Measurements from ENCODE around the gene PID1. TPM values are rescaled to one million over a fixed set of nuclear protein-coding genes. Genes with fewer than 3 reads are reported as not detected.

Gene PID1
- total RNA-seq, 1 donor from 2014 or later, result 0.34 TPM

GRCh38 chr2:229212241-229212640, 58.8 kb downstream of the PID1 start:
- no peak overlapping the region for H3K4me3 Mint-ChIP-seq (ENCODE audit: low read depth)
- DNase-seq (ENCODE audit: low spot score, unreplicated experiment), result no peak
- no peaks in the 10 kb centered on the region for H3K36me3 Mint-ChIP-seq (ENCODE audit: insufficient read depth)
- no peaks in the 10 kb centered on the region for H3K9me3 Mint-ChIP-seq (ENCODE audit: low read depth)
- no peaks in the 10 kb centered on the region for H3K4me1 Mint-ChIP-seq (ENCODE audit: low read depth)
- H3K27ac Mint-ChIP-seq, result no peak overlapping the region
- H3K27me3 Mint-ChIP-seq, result peaks cover 3% of the 10 kb centered on the region
- TF ChIP-seq, protein P1, sequence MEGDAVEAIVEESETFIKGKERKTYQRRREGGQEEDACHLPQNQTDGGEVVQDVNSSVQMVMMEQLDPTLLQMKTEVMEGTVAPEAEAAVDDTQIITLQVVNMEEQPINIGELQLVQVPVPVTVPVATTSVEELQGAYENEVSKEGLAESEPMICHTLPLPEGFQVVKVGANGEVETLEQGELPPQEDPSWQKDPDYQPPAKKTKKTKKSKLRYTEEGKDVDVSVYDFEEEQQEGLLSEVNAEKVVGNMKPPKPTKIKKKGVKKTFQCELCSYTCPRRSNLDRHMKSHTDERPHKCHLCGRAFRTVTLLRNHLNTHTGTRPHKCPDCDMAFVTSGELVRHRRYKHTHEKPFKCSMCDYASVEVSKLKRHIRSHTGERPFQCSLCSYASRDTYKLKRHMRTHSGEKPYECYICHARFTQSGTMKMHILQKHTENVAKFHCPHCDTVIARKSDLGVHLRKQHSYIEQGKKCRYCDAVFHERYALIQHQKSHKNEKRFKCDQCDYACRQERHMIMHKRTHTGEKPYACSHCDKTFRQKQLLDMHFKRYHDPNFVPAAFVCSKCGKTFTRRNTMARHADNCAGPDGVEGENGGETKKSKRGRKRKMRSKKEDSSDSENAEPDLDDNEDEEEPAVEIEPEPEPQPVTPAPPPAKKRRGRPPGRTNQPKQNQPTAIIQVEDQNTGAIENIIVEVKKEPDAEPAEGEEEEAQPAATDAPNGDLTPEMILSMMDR (IDR thresholded peaks at IDR 0.05; ENCODE audit: unreplicated experiment), result no peak

DNA sequence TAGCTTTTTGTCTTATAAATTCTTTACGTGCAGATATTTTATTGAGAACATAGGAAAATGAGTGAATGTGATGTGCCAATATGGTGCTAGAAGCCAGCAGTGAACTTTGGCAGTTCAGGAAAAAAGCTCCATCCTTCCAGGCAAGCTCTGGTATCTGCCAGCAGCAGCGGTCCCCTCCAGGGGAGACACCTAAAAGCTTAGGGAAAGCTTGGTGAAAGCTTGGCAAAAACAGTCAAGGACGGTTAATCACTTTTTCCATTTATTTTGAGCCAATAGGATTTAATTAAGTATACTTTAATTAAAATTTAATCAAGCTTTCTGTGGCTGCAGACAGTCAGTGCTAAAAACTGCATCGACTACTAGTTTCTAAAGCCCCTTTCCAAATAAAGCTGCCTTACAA, 60.4 kb downstream of the PID1 start:
- no peak for DNase-seq (ENCODE audit: low spot score, unreplicated experiment)
- Mint-ChIP-seq H3K9me3 (ENCODE audit: low read depth) (no peaks in the 10 kb centered on the region), H3K4me3 (ENCODE audit: low read depth) (no peak overlapping the region), H3K36me3 (ENCODE audit: insufficient read depth) (no peaks in the 10 kb centered on the region), H3K27ac (no peak overlapping the region), H3K27me3 (peaks cover 3% of the 10 kb centered on the region), H3K4me1 (ENCODE audit: low read depth) (no peaks in the 10 kb centered on the region)
- TF ChIP-seq, protein P1 (IDR thresholded peaks at IDR 0.05; ENCODE audit: unreplicated experiment), result no peak

DNA sequence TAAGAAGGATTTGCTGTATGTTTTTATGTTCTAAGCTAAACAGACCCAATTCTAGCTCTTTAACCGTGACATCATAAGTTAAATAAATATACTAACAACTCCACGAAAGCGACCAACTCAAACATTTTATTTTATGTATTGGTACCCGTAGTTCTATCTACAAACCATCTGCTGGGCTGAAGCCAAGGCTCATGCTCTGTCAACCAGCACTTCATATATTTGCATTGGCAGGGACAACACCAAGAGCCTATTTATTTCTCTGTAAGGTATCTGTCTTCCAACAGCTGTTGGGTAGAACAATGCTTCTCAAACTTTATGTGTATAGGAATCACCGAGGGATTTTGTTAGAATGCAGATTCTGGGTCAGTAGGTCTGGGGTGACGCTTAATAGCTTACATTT, 64.5 kb downstream of the PID1 start:
- Mint-ChIP-seq H3K36me3 (ENCODE audit: insufficient read depth) (no peaks in the 10 kb centered on the region), H3K27ac (no peak overlapping the region), H3K4me3 (ENCODE audit: low read depth) (no peak overlapping the region), H3K4me1 (ENCODE audit: low read depth) (no peaks in the 10 kb centered on the region), H3K27me3 (no peaks in the 10 kb centered on the region), H3K9me3 (ENCODE audit: low read depth) (no peaks in the 10 kb centered on the region)
- no peak for DNase-seq (ENCODE audit: low spot score, unreplicated experiment)
- TF ChIP-seq, protein P1 (IDR thresholded peaks at IDR 0.05; ENCODE audit: unreplicated experiment), result no peak

DNA sequence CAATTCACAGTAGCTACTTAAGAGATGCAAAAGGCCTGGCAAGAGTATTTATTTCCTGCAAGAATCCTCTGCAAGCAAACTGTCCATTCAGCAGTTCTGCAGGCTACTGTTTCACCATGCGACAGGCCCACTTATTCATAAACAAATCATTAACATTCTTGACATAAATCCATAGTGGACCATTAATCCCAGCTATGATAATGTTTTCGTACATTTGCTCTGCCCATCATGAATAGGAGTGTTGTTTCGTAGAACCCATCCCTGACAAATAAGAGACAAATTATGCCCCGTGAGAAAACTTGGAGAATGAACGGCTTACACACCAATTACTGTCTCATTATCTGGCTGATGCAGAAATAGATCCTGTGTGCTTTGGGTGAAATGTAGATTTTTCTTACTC, 65.4 kb downstream of the PID1 start:
- no peaks in the 10 kb centered on the region for H3K4me1 Mint-ChIP-seq (ENCODE audit: low read depth)
- H3K27me3 Mint-ChIP-seq, result no peaks in the 10 kb centered on the region
- H3K27ac Mint-ChIP-seq, result no peak overlapping the region
- no peak for DNase-seq (ENCODE audit: low spot score, unreplicated experiment)
- no peaks in the 10 kb centered on the region for H3K9me3 Mint-ChIP-seq (ENCODE audit: low read depth)
- H3K4me3 Mint-ChIP-seq (ENCODE audit: low read depth), result no peak overlapping the region
- H3K36me3 Mint-ChIP-seq (ENCODE audit: insufficient read depth), result no peaks in the 10 kb centered on the region
- TF ChIP-seq, protein P1 (IDR thresholded peaks at IDR 0.05; ENCODE audit: unreplicated experiment), result no peak

GRCh38 chr2:229202646-229203045, 68.4 kb downstream of the PID1 start:
- no peaks in the 10 kb centered on the region for H3K27me3 Mint-ChIP-seq
- TF ChIP-seq, protein P1 (IDR thresholded peaks at IDR 0.05; ENCODE audit: unreplicated experiment), result no peak
- no peaks in the 10 kb centered on the region for H3K9me3 Mint-ChIP-seq (ENCODE audit: low read depth)
- no peak for DNase-seq (ENCODE audit: low spot score, unreplicated experiment)
- H3K36me3 Mint-ChIP-seq (ENCODE audit: insufficient read depth), result no peaks in the 10 kb centered on the region
- no peaks in the 10 kb centered on the region for H3K4me1 Mint-ChIP-seq (ENCODE audit: low read depth)
- no peak overlapping the region for H3K4me3 Mint-ChIP-seq (ENCODE audit: low read depth)
- H3K27ac Mint-ChIP-seq, result no peak overlapping the region

All from progenitor cell of endocrine pancreas (in vitro differentiated cells).